HG03558 (cell line): Measurements from ENCODE around the gene TMEM132C.

ENCODE experiments used
- ATAC-seq: cut with Tn5 transposase; IDR thresholded peaks from one replicate; pipeline ENCODE4 v1.9.1; 2021; ENCODE audit warnings: moderate number of reproducible peaks; ENCODE audit not compliant: unreplicated experiment; ENCODE audit errors: extremely low read depth

Gene TMEM132C

DNA sequence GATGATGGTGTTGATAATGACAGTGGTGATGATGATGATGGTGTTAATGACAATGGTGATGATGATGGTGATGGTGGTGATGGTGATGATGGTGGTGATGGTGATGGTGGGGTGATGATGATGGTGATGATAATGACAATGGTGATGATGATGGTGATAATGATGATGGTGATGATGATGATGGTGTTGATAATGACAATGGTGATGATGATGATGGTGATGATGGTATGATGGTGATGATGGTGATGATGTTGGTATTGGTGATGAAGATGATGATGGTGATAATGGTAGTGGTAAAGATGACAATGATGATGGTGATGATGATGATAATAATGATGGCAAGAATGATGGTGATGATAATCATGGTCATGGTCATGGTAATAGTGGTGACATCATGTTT is 372.1 kb downstream of the TMEM132C start:
- no peak for ATAC-seq

DNA sequence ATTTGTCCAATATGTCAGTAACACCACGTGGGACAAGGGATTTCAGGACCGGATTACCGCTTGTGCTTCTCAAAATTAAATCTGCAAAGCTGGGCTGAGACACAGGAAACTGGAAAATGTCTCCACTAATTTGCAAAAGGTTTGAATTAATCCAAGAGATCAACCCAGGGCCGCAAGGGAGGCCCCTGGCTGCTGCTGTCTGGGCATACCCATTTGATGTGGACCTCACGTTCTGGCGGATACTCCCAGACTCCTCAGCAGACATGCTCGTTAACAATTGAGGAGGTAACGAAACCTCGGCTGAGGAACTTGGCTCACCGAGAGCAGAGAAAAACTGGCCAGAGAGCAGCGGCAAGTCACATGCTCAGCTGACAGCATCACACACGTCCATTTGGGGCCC is 376.2 kb downstream of the TMEM132C start:
- no peak for ATAC-seq

DNA sequence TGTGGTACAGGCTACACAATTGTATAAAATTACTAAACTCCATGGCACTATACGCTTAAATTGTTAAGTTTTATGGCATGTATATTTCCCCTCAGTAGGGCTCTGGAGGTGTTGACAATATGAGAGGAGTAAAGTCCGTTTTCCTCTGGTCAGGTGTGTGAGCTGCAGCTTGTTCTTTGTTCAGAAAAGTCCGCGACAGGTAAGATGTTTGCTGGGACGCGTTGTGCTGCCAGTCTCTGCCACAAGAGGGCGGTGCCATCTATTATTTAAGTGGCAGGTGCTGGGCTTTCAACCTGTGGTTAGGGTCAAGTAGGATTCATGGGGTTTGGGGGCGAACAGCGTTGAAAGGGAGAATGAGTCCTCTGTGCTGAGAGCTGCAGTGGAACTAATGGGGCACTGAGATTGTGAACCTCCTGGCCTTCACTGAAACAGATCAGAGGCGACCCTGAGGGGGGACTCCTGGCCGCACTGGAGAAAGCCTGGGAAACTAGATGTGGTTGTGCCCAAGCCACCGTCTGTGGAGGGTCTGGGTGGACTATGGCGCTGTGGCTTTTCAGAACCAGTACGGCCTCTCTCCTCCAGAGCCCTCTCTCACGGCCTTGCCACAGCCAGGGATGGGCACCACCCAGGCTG is 377.8 kb downstream of the TMEM132C start:
- ATAC-seq = no peak

GRCh38 chr12:128649902-128650301 is 382.9 kb downstream of the TMEM132C start:
- ATAC-seq = no peak

DNA sequence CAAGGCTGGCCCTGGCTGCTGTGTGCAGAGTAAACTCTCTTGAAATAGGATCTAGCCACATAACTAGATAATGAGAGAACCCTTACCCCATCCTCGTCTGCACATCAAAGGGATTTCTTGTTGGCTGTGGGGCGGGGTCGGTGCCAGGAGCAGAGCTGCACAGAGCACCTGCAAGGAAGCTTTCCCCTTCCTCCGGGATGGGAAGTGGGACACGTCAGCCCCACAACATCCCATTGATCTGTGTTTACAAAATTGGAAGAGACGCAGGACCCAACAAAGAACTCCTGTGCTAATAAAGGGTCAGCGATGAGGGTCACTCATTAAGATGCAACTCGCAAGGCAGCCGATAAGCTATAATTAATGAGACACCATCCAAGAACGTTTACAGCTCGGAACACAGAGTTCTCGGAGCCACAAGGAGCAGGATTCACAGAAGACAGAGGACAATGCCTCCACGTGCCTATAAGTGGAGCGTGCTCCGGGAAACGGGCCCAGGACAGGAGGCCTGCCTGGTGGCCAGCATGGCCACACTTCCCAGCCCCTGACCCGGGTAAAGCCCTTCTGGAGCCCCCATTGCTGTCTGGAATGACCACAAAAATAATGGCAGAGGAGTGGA is 385.3 kb downstream of the TMEM132C start:
- ATAC-seq = no peak

- no peak for ATAC-seq
These were observed 387.5 kb downstream of the TMEM132C start for GRCh38 chr12:128654468-128654867.

GRCh38 chr12:128657378-128657777 is 390.4 kb downstream of the TMEM132C start:
- ATAC-seq = no peak

DNA sequence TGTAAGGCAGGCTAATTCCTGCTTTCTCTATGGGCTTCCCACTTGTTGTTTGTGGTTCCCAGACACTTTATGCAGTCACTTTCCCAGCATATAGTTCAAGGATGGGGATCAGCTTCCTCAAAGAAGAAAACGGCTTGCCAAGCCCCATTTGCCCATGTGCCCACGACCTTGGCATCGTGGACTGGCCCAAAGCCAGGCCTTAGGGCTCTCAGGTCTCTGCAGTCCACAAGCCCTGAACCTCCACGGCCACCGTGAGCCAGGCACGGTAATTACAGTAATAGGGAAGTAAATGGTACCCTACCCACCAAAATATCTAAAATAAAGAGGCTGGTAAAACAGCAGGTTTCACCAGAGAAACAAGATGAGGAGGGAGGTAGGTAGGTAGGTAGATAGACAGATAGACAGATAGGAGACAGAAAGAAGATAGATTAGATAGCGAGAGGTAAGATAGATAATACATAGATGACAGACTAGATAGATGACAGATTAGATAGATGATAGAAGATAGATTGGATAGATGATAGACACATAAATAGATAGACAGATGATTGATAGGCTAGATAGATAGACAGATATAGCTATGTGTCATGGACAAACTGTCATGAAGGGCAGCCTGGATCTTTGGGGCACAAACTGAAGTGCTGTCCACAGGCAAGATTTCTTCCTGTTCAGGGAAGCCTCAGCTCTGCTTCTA is 393.7 kb downstream of the TMEM132C start:
- no peak for ATAC-seq

GRCh38 chr12:128661226-128661569 is 394.2 kb downstream of the TMEM132C start:
- ATAC-seq = no peak

GRCh38 chr12:128662101-128662500 is 395.1 kb downstream of the TMEM132C start:
- ATAC-seq = no peak

GRCh38 chr12:128664501-128664900 is 397.5 kb downstream of the TMEM132C start:
- ATAC-seq = no peak

DNA sequence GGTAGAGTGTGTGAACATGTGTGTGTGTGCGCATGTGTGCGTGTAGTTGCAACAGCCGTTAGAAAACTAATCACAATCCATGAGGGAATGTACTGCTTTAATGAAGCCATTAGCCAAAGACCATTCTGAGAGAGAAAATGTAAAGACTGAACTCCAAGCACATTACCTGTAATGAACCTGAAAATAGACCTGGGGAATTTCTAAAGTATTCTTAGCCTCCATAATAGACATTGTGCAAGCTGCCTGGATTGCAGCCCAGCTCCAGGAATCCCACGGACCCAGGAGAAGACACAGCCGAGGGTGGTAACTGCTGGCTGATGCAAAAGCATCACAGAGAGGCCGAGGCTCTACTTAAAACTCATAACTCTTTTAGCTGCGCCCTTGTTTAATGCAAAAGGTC is 400.2 kb downstream of the TMEM132C start:
- ATAC-seq = no peak

- no peak for ATAC-seq
These were observed 404.6 kb downstream of the TMEM132C start for GRCh38 chr12:128671528-128672042.

DNA sequence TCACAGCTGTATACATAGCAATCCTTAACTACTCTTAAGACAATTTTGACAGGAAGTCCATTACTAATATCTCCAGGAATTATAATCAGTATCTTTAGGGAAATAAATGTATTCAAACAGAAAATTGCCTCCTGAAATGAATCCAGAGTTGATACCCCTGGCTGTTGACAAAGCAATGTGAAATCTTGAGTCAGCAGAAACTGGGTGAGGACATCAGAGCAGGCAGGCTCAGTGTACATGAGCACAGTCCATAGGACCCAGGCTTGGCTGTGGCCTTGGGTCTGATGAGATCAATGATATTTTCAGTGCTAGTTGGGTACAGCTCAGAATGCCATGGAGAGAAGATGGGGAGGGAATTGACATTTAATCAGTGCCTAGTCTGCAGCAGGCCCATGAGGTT is 405.5 kb downstream of the TMEM132C start:
- ATAC-seq = no peak

- no peak for ATAC-seq
These were observed 405.9 kb downstream of the TMEM132C start for GRCh38 chr12:128672893-128673292.

DNA sequence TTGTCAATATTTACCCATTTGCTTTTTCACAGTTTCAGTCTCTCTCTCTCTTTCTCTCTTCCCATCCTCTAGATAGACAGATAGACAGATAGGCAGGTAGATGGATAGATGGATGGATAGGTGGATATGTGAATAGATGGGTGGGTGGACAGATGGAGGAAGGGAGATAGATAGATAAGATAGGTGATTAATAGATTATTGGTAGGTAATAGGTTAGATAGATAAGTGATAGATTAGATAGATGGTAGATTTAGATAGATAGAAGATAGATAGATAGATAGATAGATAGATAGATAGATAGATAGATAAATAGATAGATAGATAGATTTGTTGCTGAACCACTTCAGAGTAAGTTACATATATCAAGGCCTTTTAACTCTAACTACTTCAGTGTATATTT is 408.6 kb downstream of the TMEM132C start:
- no peak for ATAC-seq

DNA sequence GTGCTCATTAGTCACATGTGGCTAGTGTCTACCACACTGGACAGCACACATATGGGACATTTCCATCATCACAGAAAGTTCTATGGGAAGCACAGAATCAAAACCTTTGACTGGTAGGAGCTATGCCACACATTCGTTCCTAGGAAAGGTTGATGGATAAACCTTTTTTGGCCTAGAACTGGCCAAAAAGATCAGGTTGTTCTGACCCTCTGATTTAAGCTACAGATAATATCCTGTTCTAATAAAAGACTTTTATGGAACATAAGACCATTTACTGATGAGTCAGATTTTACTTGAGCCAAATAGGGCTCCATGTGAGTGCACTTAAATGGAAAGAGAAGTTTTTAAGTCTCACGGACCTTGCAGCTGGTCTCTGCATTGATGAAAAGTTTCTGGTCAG is 413.6 kb downstream of the TMEM132C start:
- ATAC-seq = no peak

GRCh38 chr12:128682548-128683275 is 415.7 kb downstream of the TMEM132C start:
- ATAC-seq = no peak

- no peak for ATAC-seq
These were observed 417.4 kb downstream of the TMEM132C start for GRCh38 chr12:128684352-128684751.

DNA sequence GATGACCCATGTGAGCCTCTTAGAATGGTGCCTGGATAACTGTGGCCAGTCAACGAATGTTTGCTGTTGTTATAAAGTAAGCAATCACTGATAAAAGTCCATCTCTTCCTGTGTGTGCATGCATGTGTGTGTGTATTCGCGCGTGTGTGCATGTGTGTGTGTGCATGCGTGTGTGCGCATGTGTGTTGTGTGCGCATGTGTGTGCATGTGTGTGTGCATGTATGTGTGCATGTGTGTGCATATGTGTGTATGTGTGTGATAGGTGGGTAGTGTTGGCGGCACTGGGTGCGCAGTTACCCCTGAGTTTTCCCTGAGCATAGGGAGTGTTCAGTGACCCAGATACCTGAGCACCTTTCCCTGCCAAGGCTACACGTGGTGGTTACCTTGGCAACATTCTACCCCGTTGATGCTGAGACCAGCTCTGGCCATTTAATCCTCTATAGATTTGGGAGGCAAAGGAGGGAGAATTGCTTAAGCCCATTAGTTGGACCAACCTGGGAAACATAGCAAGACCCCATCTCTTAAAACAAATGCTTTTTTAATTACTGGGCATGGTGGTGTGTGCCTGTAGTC is 419.0 kb downstream of the TMEM132C start:
- ATAC-seq = no peak

DNA sequence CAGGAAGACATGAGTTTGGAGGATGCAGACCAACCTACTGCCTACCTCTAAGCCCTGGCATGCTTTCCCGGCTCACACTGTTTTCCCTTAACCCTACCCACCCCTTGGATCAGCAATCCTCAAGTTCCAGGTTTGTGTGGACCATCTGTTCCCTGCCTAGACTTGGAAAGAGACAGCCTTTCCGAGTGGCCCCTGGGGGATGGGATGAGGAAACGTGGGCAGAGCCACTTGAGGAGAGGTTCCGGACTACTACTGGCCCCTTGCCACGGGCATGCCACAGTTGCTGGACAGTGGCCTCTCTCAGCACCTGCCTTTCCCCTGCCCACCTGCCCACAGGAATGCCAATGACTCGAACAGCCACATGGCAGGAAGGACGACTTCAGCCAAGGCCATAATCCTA is 420.9 kb downstream of the TMEM132C start:
- no peak for ATAC-seq
